GM03348 (cell line): ENCODE measurements around the gene TRAF1.

Experiments
- DNase-seq: peaks from one replicate; pipeline ENCODE4 v3.0.0; 2012; ENCODE audit warnings: low spot score

TRAF1 gene

GRCh38 chr9:120941046-120941770 is 14.6 kb upstream of the TRAF1 start:
- peak; percentile 73 for DNase-seq

- no peak for DNase-seq
Observed at GRCh38 chr9:120940573-120940972, 14.0 kb upstream of the TRAF1 start.

DNA sequence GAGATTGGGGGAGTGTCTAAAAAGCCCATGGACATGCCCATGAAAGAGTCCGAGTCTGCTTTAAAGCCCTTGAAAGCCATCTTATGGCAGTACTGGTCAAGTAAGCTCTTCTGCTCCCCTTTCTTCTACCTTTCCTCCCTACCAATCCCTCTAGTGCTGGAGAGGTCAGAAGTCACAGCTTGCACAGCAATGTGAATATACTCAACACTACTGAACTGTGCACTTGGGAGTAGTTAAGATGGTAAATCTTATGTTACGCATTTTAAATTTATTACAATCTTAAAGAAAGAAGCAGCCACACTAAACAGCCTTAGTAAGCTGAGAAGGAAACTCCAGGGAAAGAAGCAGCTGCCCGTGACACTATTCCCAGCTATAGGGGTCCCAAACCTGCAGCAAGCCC is 12.3 kb upstream of the TRAF1 start:
- DNase-seq: no peak

DNA sequence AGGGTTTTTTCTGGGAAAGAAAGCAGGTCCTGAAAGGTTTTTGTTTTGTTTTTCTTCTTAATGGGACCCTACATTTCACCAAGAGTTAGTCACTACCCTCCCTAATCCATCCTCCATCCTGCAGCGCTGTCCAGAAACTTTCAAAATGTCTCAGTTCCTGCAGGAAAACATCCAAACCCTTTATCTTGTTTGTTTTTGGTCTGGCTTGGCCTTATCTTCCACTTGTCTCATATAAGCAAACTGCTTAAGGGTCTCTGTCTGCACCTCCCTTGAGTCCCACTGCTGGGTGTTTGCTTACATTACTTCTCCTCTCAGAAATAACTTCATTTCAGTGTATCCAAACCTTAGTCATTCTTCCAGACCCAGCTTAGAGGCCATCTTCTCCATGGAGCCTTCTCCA is 11.0 kb upstream of the TRAF1 start:
- DNase-seq: no peak

DNA sequence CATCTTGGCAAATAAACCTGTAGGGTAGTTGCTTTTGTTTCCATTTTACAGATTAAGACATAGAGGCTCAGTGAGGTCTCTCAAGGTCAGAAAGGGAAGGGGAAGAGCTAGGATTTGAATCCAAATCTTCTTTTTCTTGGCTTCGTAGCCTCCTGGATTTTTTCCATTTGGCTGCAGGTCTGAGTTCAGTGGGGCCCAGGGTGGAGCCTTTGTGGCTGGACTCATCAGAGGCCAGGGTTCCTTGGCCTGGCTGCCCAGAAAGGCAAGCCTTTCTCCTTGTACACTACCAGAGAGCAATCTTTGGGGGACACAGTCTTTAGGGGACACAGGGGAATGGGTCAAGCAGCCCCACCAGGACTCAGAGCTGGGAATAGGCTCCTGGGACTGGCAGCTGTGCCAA is 10.5 kb upstream of the TRAF1 start:
- no peak for DNase-seq

- no peak for DNase-seq
Observed at GRCh38 chr9:120936764-120937122, 10.1 kb upstream of the TRAF1 start.

- DNase-seq: peak; percentile 95
Observed at GRCh38 chr9:120936011-120936763, 9.6 kb upstream of the TRAF1 start.

DNA sequence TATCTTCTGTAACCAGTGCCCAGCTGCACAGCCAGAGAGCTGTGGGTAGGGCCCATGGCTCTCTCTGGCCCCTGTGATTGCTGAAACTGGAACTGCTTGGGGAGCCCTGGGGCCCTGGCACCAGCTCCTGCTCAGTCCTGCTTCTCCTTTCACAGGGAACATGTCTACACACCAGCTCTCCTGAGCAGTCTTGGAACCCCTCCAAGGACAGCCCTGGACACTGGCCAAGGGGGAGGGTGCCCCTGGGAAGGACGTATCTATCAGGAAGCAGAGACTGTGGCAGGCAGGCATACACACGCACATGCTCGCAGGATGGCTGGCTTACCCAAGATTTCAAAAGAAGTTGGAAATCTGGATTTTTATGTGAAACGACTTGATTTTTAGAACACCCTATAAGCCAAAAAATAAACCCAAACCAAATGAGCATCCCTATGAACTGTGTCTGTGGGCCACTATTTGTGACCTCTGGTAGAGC is 8.8 kb upstream of the TRAF1 start:
- DNase-seq: peak; percentile 81

DNA sequence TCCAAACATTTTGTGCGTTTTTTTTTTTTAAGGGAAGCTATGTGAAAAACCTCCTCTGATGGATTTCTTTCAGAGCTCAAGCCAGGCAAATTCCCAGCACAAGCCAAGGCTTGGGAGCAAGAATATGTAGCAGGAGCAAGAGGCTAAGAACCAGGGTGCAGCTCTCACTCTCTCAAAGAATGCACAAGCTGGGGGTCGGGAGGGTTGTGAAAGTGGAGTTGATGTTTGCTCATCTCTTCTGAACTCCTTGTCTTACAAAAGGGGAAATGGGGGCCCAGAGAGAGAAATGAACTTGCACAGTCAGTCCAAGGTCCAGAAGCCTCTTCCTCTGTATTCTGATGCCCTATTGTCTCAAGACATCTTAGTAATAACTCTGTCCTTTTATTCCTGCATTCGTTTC is 7.7 kb upstream of the TRAF1 start:
- DNase-seq: no peak

GRCh38 chr9:120933310-120934055 is 6.9 kb upstream of the TRAF1 start:
- no peak for DNase-seq

DNA sequence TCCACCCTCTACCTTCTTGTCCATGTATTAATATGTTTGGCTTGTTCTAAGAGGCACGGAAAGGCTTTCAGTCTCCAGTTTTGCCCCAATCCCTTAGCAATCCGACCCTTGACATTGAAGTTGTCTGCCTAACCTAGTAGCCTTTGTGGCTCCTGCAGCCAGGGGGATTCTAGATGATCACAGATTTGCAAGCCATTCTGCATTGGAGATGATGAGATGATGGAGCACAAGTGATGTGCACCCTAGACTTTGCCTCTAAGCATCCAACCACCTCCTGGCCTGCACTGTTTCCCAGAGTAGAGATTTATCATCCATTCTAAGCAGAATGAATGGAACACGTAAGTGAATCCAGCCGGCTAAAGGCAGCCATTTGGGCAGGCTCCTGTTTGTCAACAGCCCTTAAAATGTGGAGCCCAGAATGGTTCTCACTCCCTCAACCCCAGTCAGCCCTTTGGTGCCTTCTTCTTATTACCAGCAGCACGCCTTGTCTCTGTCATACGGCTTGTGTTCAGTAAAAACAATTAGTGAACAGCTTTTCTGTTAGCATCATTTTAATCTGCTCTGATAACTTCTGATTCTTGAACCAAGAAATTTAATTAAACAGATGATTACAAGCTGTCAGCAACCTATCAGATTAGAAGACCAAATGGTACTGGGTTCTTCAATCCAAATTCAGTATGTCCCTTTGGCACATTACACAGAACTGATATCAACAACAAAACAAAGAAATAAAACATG is 5.7 kb upstream of the TRAF1 start:
- no peak for DNase-seq

GRCh38 chr9:120931231-120932085 is 4.9 kb upstream of the TRAF1 start:
- peak; percentile 74 for DNase-seq

DNA sequence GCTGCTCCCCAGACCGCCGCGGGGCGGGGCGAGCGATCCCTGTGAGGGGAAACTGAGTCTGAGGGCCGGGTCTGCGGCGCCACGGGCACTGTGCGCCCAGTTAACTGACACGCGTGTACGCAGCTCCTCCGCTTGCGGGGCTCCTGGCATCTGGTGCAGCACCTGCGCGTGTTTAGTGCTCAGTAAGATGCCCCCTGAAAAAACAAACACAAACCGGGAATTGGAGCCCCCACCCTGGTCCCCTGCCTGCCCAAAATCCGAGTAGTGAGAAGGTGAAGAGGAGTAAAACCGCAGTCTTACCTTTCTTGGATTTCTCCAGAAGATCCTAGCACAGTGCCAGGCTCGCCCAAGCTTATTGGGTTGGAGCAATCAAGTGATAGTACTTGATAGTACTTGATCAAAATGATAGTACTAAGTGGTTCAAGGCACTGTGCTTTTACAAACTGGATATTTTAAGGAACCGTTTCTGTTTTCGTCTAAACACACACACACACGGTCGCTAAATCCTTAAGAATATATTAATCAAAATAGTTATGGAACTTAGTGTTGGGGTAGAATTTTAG is 2.7 kb upstream of the TRAF1 start:
- no peak for DNase-seq

- peak; percentile 92 for DNase-seq
Observed at GRCh38 chr9:120928483-120929228, 2.1 kb upstream of the TRAF1 start.

DNA sequence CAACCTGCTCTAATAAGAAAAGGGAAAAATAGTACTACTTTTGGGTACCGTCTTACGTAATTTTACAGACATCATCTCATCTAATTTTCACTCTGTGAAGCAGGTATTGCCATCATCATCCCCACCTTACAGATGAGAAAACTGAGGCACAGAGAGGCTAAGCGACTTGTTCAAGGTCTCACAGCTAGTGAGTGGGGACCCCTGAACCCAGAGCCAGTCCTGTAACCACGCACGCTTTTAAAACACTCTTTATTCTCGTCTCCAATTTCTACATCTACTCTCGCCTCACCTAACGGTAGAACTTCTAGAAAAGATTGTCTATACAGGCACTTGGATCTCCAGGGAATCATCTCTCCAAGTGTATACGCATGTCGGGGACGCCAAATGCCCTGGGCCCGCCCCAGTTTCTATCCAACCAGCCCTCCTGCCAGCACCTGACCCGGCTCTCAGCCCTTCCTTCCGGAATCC is 1.5 kb upstream of the TRAF1 start:
- DNase-seq: no peak

DNA sequence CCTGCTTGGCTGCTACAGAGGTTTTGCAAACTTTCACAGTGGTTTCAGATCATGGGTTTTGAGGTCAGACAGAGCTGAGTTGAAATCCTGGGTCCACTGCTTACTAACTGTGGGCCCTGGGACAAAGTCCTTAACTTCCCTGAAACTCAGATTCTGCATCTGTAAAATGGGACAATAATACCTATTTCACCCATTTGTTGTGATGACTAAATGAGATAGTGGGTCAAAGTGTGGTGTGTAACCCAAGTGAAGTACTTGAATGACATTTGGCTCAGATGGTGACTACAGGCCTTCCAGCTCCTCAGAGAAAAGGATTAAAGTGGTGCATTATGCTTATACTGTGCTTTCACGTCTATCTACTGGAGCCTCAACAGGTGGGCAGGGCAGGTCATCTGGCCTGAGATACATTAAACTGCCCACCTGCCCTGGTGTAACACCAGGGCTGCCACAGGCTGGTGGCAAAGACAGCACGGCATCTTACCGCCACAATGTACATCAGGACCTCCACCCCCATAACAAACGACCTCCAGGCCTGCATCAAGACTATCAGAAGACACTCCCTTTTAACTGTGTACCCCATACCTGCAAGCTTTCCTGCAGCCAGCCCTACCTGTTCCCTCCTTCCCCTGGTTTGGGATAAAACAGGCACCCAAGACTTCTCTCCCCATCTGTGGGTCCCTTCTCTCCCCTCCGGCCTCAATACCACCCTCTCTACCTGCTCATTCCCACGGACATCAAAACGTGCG is 846 bp upstream of the TRAF1 start:
- no peak for DNase-seq

- peak; percentile 63 for DNase-seq
Observed at GRCh38 chr9:120925535-120926396, 830 bp downstream of the TRAF1 start.
